Measurements from ENCODE around the gene KAT6B.

DNA sequence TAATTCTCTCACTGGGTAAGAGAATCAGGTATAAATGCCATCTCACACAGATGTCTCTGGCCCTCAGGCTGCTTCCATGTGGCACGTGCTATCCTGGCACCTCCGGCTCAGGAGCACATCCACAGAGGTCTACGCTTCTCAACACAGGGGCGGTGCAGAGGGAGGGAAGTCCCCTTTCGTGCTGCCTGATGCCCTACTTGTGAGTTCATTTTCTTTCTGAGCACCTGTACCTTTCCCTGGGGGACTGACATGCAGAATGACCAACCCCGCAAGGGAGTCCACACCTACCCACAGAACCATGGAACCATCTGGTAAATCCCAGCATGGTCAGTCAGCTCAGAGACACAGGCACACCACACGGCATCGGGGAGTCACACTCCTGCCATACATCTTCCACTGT, 186.1 kb downstream of the KAT6B start:
- TF ChIP-seq POLR2AphosphoS5 (IDR thresholded peaks at IDR 0.05; ENCODE audit: low read depth, low read length) (no peak), REST (IDR thresholded peaks at IDR 0.05; ENCODE audit: insufficient read depth in 1 of 2, low read depth in 2 of 2, low read length in 2 of 2) (no peak), SIN3A (IDR thresholded peaks at IDR 0.05; ENCODE audit: borderline replicate concordance, insufficient read depth, low read length) (no peak)
